A673 (cell line): Measurements from ENCODE around the gene MCRS1. TPM values are rescaled to one million over a fixed set of nuclear protein-coding genes. Genes with fewer than 3 reads are reported as not detected.

Experiments
- BruUV-seq: library from RNA; stranded (reverse); fragments of 400-500 nt; replicated peaks from 2 replicates; lab custom pipeline; 2021; lab: Mats Ljungman, UMichigan
- CTCF ChIA-PET: fragments of 300-600 bp; sonication (Branson Sonifier 250); formaldehyde crosslinking; loops from one replicate; lab custom pipeline; 2022; ENCODE audit warnings: antibody characterized with exemption; lab: Charles Lee
- POLR2A ChIA-PET: fragments of 300-600 bp; sonication (Branson Sonifier 250); formaldehyde crosslinking; loops from one replicate; lab custom pipeline; 2022; ENCODE audit warnings: antibody characterized with exemption; ENCODE audit not compliant: low non-redundant PET; lab: Charles Lee
- DNase-seq: peaks from one replicate; pipeline ENCODE4 v3.0.0-alpha.2; 2015; ENCODE audit warnings: low spot score
- H3K27ac ChIP-seq: fragments of 200-600 bp; sonication (generic); 2 replicates; pipeline ENCODE4 v1.5.1; 2016; ENCODE audit warnings: mixed run types, low read depth, mild to moderate bottlenecking, mixed read lengths, antibody characterized with exemption, low read length; ENCODE audit not compliant: poor library complexity, severe bottlenecking
- H3K27me3 ChIP-seq: fragments of 200-600 bp; sonication (generic); replicated peaks from 2 replicates; pipeline ENCODE4 v1.6.1; 2017; ENCODE audit warnings: mixed run types, low read depth, mild to moderate bottlenecking, mixed read lengths, antibody characterized with exemption, low read length; ENCODE audit not compliant: insufficient read depth, poor library complexity
- H3K36me3 ChIP-seq: fragments of 200-600 bp; sonication (generic); 2 replicates; pipeline ENCODE4 v1.6.1; 2016; ENCODE audit warnings: mixed run types, mild to moderate bottlenecking, mixed read lengths, antibody characterized with exemption, low read length; ENCODE audit not compliant: insufficient read depth, poor library complexity, severe bottlenecking
- H3K4me1 ChIP-seq: fragments of 200-600 bp; sonication (generic); 2 replicates; pipeline ENCODE4 v1.6.1; 2017; ENCODE audit warnings: mixed run types, mild to moderate bottlenecking, mixed read lengths, antibody characterized with exemption, low read length; ENCODE audit not compliant: insufficient read depth, poor library complexity, severe bottlenecking
- H3K4me3 ChIP-seq: fragments of 200-600 bp; sonication (generic); 2 replicates; pipeline ENCODE4 v1.5.1; 2016; ENCODE audit warnings: low read depth, mixed run types, mild to moderate bottlenecking, mixed read lengths, low read length; ENCODE audit not compliant: poor library complexity, severe bottlenecking
- H3K9me3 ChIP-seq: fragments of 200-600 bp; sonication (generic); 2 replicates; pipeline ENCODE4 v1.6.1; 2016; ENCODE audit warnings: mixed run types, low read depth, mild to moderate bottlenecking, mixed read lengths, antibody characterized with exemption, low read length; ENCODE audit not compliant: poor library complexity, severe bottlenecking
- EZH2 ChIP-seq: fragments of 200-600 bp; sonication (generic); IDR thresholded peaks from 2 replicates; pipeline ENCODE4 v1.6.1; 2017; ENCODE audit warnings: borderline replicate concordance, low read depth, mild to moderate bottlenecking, mixed read lengths, antibody characterized with exemption, low read length; ENCODE audit not compliant: poor library complexity, severe bottlenecking
- intact Hi-C: fragments of 100-400 bp; cut with micrococcal nuclease; formaldehyde crosslinking; loops from one replicate; pipeline ENCODE4 v1.10.0; 2022; ENCODE audit not compliant: unreplicated experiment
- total RNA-seq: library from RNA; stranded (reverse); gene quantifications from 2 replicates; pipeline ENCODE4 v1.2.3, GENCODE V29; 2021
- TF ChIP-seq, protein P1 (sequence below): fragments of 300-800, 200-600 bp; sonication (generic); conservative IDR thresholded peaks from 2 replicates; pipeline ENCODE4 v1.5.1; 2017; ENCODE audit warnings: low read depth, mild to moderate bottlenecking, antibody characterized with exemption, low read length, moderate library complexity, mixed read lengths

MCRS1 gene
- total RNA-seq, 1 experiment from 2014 or later, result 79.6 TPM

DNA sequence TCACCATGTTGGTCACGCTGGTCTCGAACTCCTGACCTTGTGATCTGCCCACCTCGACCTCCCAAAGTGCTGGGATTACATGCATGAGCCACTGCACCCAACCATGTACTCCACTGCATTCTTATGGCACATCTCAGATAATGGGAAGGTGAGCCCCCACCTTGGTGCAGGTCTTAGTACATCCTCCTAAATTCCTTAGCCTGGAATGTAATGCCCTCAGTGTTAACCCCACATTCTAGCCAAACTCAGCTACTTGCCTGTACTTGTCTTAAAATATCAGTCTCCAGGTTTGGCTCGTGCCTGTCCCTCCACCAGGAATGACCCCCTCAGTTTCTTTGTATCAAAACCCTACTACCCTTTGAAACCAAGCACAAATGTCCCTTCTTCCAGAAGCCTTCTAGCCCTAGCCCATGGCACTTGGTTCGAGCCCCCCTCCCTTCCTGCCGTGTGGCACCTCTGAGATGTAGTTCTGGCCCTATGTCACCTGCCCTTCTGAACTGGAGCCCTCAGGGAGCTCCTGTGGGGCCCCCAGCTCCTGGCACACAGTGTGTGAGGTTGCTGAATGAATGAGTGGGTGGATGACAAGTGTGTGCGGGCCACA, 20.8 kb downstream of the MCRS1 start:
- intact Hi-C loops, result no loop called here
- H3K27me3 ChIP-seq, result no peaks in the 10 kb centered on the region
- DNase-seq, result no peak
- no peaks in the 10 kb centered on the region for H3K36me3 ChIP-seq
- no peak for TF ChIP-seq EZH2
- TF ChIP-seq, protein P1, sequence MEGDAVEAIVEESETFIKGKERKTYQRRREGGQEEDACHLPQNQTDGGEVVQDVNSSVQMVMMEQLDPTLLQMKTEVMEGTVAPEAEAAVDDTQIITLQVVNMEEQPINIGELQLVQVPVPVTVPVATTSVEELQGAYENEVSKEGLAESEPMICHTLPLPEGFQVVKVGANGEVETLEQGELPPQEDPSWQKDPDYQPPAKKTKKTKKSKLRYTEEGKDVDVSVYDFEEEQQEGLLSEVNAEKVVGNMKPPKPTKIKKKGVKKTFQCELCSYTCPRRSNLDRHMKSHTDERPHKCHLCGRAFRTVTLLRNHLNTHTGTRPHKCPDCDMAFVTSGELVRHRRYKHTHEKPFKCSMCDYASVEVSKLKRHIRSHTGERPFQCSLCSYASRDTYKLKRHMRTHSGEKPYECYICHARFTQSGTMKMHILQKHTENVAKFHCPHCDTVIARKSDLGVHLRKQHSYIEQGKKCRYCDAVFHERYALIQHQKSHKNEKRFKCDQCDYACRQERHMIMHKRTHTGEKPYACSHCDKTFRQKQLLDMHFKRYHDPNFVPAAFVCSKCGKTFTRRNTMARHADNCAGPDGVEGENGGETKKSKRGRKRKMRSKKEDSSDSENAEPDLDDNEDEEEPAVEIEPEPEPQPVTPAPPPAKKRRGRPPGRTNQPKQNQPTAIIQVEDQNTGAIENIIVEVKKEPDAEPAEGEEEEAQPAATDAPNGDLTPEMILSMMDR, result no peak
- H3K4me1 ChIP-seq, result no peaks in the 10 kb centered on the region
- ChIA-PET CTCF (no interaction called here), POLR2A (no interaction called here)
- H3K4me3 ChIP-seq, result no peak overlapping the region
- H3K27ac ChIP-seq, result no peak overlapping the region
- BruUV-seq, result no TSS peak
- H3K9me3 ChIP-seq, result no peaks in the 10 kb centered on the region

DNA sequence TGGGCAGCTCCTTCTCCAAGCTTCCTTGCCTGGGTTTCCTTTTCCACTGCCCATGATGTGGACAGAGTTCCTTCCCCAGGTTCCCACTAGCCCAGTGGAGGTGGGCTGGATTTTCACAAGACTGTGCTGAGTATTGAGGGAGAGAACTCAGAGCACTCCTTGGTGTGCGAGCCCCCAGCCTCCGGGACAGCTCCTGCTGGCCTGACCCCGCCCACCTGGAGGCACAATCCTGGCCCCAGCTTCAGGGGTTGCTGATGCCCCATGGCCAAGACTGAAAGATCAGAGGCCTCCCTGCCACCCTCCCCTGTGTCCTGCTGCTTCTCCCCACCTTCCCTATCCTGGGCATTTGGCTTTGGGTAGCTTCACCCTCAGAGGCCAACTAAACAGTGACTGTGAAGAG, 21.5 kb downstream of the MCRS1 start:
- TF ChIP-seq, protein P1, result no peak
- TF ChIP-seq EZH2, result no peak
- POLR2A ChIA-PET, result no interaction called here

DNA sequence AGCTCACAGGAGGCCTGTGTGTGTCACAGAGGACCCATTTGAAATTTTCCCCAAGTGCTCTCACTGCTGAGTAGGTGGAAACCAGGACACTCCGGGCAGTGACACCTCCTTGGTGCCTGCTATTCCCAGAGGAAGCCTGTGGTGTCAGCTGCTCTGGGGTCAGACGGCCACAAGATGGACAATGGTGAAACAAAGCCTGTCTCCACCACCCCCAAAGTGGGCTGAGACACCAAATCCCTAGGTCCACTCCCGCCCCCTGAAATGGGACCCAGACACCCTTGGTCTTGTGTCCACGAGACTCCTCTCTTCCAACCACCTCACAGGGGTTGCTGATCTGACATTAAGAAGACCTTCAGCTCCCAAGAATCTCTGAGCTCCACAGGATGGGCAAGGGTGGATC, 22.1 kb downstream of the MCRS1 start:
- Histone ChIP-seq H3K27ac (no peak overlapping the region), H3K4me1 (no peaks in the 10 kb centered on the region), H3K4me3 (no peak overlapping the region), H3K9me3 (no peaks in the 10 kb centered on the region), H3K27me3 (no peaks in the 10 kb centered on the region), H3K36me3 (no peaks in the 10 kb centered on the region)
- intact Hi-C loops, result no loop called here
- POLR2A ChIA-PET, result no interaction called here
- BruUV-seq, result no TSS peak
- CTCF ChIA-PET, result no interaction called here
- no peak for DNase-seq
- TF ChIP-seq, protein P1, result no peak
- no peak for TF ChIP-seq EZH2

More for the DNA sequence above, 21.5 kb downstream of the MCRS1 start:
- intact Hi-C loops, result no loop called here
- CTCF ChIA-PET, result no interaction called here
- Histone ChIP-seq H3K27ac (no peak overlapping the region), H3K36me3 (no peaks in the 10 kb centered on the region), H3K9me3 (no peaks in the 10 kb centered on the region), H3K27me3 (no peaks in the 10 kb centered on the region), H3K4me3 (no peak overlapping the region), H3K4me1 (no peaks in the 10 kb centered on the region)
- DNase-seq, result no peak
- no TSS peak for BruUV-seq
